SK-N-SH treated with all-trans-retinoic acid at 6 μM for 48 hours (cell line): Measurements from ENCODE around the gene ZNF236.

Source experiments
- BACH2 ChIP-seq: fragments of 250-450 bp; sonication (Bioruptor Pico); IDR thresholded peaks from 2 replicates; pipeline ENCODE4 v1.9.0; 2021; ENCODE audit warnings: mild to moderate bottlenecking, borderline replicate concordance
- ESRRG ChIP-seq: fragments of 250-450 bp; sonication (Bioruptor Pico); IDR thresholded peaks from 2 replicates; pipeline ENCODE4 v1.6.1; 2021; ENCODE audit warnings: mild to moderate bottlenecking
- GLIS3 ChIP-seq: fragments of 250-450 bp; sonication (Bioruptor Pico); IDR thresholded peaks from 2 replicates; pipeline ENCODE4 v1.5.0; 2020; ENCODE audit warnings: mild to moderate bottlenecking, moderate library complexity
- OSR1 ChIP-seq: fragments of 250-450 bp; sonication (Bioruptor Pico); IDR thresholded peaks from 2 replicates; pipeline ENCODE4 v1.8.0; 2022; ENCODE audit warnings: moderate library complexity, mild to moderate bottlenecking, inconsistent platforms
- PATZ1 ChIP-seq: fragments of 250-450 bp; sonication (Bioruptor Pico); IDR thresholded peaks from 2 replicates; pipeline ENCODE4 v1.8.0; 2020; ENCODE audit warnings: mild to moderate bottlenecking, moderate library complexity, borderline replicate concordance
- RARB ChIP-seq: fragments of 250-450 bp; sonication (Bioruptor Pico); IDR thresholded peaks from 2 replicates; pipeline ENCODE4 v1.8.0; 2021; ENCODE audit warnings: mild to moderate bottlenecking, moderate library complexity
- TCF4 ChIP-seq: fragments of 250-450 bp; sonication (Bioruptor Pico); IDR thresholded peaks from 2 replicates; pipeline ENCODE4 v1.8.0; 2021; ENCODE audit warnings: mild to moderate bottlenecking, moderate library complexity, borderline replicate concordance
- ZFP3 ChIP-seq: fragments of 250-450 bp; sonication (Bioruptor Pico); IDR thresholded peaks from 2 replicates; pipeline ENCODE4 v1.5.0; 2020; ENCODE audit warnings: mild to moderate bottlenecking, moderate library complexity
- ZFP30 ChIP-seq: fragments of 450-650 bp; formaldehyde crosslinking; IDR thresholded peaks from 2 replicates; pipeline ENCODE4 v1.5.0; 2022; ENCODE audit warnings: mild to moderate bottlenecking, moderate library complexity

- no peak for TF ChIP-seq RARB (CRISPR knock-in tag)
- no peak for TF ChIP-seq TCF4
- no peak for TF ChIP-seq ZFP30 (CRISPR knock-in tag)
- no peak for TF ChIP-seq GLIS3 (CRISPR knock-in tag)
- TF ChIP-seq ESRRG (CRISPR knock-in tag), result no peak
- TF ChIP-seq BACH2 (CRISPR knock-in tag), result no peak
- TF ChIP-seq PATZ1 (CRISPR knock-in tag), result no peak
- TF ChIP-seq OSR1, result no peak
- TF ChIP-seq ZFP3 (CRISPR knock-in tag), result no peak
Observed at GRCh38 chr18:76923485-76924085, 101.2 kb downstream of the ZNF236 start.
